ENCODE measurements around the gene NSUN4. TPM values are rescaled to one million over a fixed set of nuclear protein-coding genes. Genes with fewer than 3 reads are reported as not detected.
"Not testable (repeated sequence)": the region's sequence is repeated elsewhere in the genome, so short reads cannot be mapped to it uniquely, and the experiment has no call there.

The NSUN4 gene
- total and polyA plus RNA-seq, 12 donors: 9.6 to 18.7 (median 15.6) TPM

DNA sequence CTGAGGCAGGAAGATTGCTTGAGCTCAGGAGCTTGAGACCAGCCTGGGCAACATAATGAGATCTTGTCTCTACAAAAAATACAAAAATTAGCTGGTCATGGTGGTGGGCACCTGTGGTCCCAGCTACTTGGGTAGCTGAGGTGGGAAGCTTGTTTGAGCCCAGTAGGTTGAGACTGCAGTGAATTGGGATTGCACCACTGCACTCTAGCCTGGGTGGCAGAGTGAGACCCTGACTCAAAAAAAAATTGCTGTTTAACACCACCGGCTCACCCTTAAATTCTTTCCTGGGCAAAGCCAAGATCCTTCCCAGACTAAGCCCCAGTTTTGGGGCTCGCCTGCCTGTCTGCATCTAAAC is 6.6 kb upstream of the NSUN4 start:
- DNase-seq (no peak), ATAC-seq (no peak)
- Histone ChIP-seq H3K4me3 (no peak overlapping the region), H3K36me3 (no peaks in the 10 kb centered on the region), H3K4me1 (no peaks in the 10 kb centered on the region), H3K27ac (no peak overlapping the region), H3K27me3 (no peaks in the 10 kb centered on the region), H3K9me3 (no peaks in the 10 kb centered on the region)
- intact Hi-C loops (cut with DNase I): no loop called here
- TF ChIP-seq, protein P1, sequence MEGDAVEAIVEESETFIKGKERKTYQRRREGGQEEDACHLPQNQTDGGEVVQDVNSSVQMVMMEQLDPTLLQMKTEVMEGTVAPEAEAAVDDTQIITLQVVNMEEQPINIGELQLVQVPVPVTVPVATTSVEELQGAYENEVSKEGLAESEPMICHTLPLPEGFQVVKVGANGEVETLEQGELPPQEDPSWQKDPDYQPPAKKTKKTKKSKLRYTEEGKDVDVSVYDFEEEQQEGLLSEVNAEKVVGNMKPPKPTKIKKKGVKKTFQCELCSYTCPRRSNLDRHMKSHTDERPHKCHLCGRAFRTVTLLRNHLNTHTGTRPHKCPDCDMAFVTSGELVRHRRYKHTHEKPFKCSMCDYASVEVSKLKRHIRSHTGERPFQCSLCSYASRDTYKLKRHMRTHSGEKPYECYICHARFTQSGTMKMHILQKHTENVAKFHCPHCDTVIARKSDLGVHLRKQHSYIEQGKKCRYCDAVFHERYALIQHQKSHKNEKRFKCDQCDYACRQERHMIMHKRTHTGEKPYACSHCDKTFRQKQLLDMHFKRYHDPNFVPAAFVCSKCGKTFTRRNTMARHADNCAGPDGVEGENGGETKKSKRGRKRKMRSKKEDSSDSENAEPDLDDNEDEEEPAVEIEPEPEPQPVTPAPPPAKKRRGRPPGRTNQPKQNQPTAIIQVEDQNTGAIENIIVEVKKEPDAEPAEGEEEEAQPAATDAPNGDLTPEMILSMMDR (IDR thresholded peaks at IDR 0.05): no peak
- WGBS, 2 donors: 84 to 85% methylated on average over 2 of the region's 2 CpGs

GRCh38 chr1:46335081-46335480 is 5.5 kb upstream of the NSUN4 start:
- 94 to 96% methylated on average over 3 of the region's 3 CpGs for WGBS, 2 donors
- TF ChIP-seq, protein P1 (IDR thresholded peaks at IDR 0.05): no peak
- intact Hi-C loops (cut with DNase I): no loop called here
- no peaks in the 10 kb centered on the region for H3K27me3 ChIP-seq
- H3K4me1 ChIP-seq: peaks cover 0 to 7% (median 5%) of the 10 kb centered on the region in 9 donors
- DNase-seq: no peak
- H3K9me3 ChIP-seq: no peaks in the 10 kb centered on the region
- H3K36me3 ChIP-seq: no peaks in the 10 kb centered on the region
- no peak for ATAC-seq
- H3K27ac ChIP-seq: no peak overlapping the region
- H3K4me3 ChIP-seq: no peak overlapping the region

GRCh38 chr1:46337409-46337808 is 3.2 kb upstream of the NSUN4 start:
- WGBS, 2 donors: 96% methylated on average over 9 of the region's 14 CpGs
- peaks cover 0 to 22% (median 10%) of the 10 kb centered on the region in 9 donors for H3K4me1 ChIP-seq
- ATAC-seq; H3K9me3 ChIP-seq; H3K36me3 ChIP-seq; DNase-seq; H3K4me3 ChIP-seq; intact Hi-C loops (cut with DNase I); H3K27me3 ChIP-seq; H3K27ac ChIP-seq: not testable (repeated sequence)

DNA sequence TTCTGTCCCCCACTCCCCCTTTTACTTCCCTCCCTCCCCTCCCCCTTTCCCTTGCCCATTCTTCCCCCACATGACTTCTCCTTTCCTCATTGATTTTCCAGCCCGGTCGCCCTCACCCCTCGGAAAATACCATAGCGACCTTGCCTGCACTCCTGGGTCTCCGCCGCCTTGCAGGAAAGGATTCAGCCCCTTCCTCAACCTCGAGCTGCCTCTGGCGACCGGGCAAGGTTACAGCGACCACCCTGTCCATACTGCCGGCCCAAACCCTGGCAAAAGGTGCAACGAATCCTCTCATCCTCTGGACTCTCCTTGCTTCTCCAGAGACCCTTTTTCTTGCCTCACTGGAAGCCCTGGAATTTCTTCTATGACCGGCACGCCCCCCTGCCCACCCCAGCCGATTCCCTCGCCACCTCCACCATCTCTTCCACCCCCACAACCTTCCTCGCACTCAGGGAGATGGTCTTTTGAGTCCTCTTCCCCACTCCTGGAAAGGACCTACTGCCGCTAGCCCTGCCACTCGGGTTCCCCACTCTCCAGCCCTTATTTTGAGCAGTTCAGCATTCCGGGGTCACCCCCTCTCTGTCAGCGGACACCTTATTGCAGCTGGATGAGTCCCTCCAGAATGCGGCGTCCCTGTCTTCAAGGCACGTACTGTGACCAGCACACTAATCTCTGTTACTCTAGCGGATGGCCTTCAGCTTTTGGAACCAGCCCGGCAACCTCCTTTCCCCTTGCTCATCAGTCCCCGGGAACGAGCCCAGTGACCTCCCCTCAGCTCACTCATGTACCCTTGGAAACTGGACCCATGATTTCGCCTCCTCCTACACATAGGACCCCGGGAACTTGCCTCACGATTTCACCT is 846 bp downstream of the NSUN4 start:
- peak overlapping the region; percentile 40 to 91 (median 66) for H3K4me3 ChIP-seq
- intact Hi-C loops (cut with DNase I): loop anchor here in 7 of 10 donors (2.0 to 10.0 kb wide), 3 partner anchors 39 to 97 kb away; partner anchors contain the start of genes LRRC41 (in 7 of the 7), UQCRH (in 7 of the 7) and RAD54L (in 3 of the 7)
- peaks cover 0 to 35% (median 21%) of the 10 kb centered on the region in 9 donors for H3K4me1 ChIP-seq
- ATAC-seq (peak in 1 of 8 donors; percentile 1), DNase-seq (no peak)
- TF ChIP-seq, protein P1 (IDR thresholded peaks at IDR 0.05): no peak
- WGBS, 2 donors: 53 to 56% methylated on average over 31 of the region's 31 CpGs
- no peaks in the 10 kb centered on the region for H3K27me3 ChIP-seq
- peak overlapping the region; percentile 86 to 99 (median 96) for H3K27ac ChIP-seq
- no peaks in the 10 kb centered on the region for H3K9me3 ChIP-seq
- H3K36me3 ChIP-seq: peaks cover 0 to 32% (median 11%) of the 10 kb centered on the region in 9 donors
